GM21447 (cell line): ENCODE results near the gene KRTAP4-5.
"Not testable (repeated sequence)": the region's sequence is repeated elsewhere in the genome, so short reads cannot be mapped to it uniquely, and the experiment has no call there.

ENCODE experiments used
- ATAC-seq: cut with Tn5 transposase; IDR thresholded peaks from one replicate; pipeline ENCODE4 v1.9.1; 2021; ENCODE audit not compliant: unreplicated experiment

The KRTAP4-5 gene

DNA sequence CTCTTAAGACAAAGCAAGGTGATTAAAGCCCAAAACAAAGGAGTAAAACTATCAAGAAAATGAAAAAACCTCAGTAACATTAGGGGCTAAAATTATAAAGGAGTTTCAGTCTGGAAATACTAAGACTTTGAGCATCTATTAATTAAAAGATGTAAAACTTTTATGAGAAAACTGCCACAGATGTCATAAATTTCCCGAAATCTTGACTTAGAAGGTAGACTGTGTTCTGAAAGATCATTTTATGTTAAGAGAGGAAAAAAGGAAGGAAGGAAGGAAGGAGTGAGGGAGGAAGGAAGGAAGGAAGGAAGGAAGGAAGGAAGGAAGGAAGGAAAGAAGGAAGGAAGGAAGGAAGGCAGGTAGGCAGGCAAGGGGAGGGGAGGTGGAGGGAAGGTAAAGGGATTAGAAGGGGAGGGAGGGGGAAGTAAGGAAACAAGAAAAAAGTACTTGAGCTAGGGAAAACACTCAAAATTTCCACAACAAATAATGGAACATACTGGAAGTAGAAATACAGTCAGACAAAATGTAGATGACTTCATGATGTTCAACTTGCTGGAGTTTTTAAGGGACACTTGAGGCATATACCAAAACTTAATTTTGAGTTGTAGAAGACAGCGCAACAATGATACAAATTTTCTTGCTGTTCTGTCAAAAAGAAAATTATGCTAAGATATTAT lies 2.0 kb downstream of the KRTAP4-5 start:
- ATAC-seq, result no peak

DNA sequence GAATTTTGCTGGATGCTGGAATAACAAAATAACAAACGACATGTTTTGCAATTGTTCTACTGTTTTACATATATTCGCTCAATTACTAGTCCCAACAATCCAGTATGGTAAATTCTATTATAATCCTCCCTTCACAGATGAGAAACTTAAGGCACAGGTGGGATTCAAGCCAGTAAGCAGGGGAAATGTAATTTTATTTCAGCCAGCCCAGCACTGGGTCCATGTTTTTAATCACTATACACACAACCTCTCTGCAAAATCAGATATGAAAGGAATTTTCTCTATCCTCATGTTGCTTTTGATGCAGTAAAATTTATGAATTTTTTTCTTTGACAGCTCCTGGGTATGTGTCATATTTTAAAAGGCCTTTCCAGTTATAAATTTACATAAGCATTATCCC lies 4.4 kb downstream of the KRTAP4-5 start:
- ATAC-seq, result no peak

DNA sequence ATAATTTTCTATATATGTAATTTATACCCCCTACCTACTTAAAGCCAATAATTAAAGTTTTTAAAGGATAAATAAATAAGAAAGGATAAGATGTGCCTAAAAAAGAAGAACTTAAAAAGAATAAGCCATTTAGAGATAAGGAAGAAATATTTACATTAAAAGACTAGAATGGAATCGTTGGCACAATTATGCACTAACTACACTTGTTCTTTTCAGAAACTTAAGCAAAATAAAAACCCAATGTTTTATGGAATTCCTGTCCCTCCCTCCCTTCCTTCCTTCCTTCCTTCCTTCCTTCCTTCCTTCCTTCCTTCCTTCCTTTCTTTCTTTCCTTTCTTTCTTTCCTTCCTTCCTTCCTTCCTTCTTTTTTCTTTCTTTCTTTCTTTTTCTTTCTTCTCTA lies 4.8 kb downstream of the KRTAP4-5 start:
- ATAC-seq, result no peak

GRCh38 chr17:41141361-41141760 lies 8.3 kb downstream of the KRTAP4-5 start:
- no peak for ATAC-seq

GRCh38 chr17:41140360-41141131 lies 9.1 kb downstream of the KRTAP4-5 start, which contains the start of gene KRTAP4-6:
Gene KRTAP4-6 (minus strand): TSS chr17:41140544. CDS start chr17:41140487, 57 bp downstream.
- no peak for ATAC-seq

GRCh38 chr17:41139865-41140264 lies 9.8 kb downstream of the KRTAP4-5 start:
- not testable (repeated sequence) for ATAC-seq

GRCh38 chr17:41133880-41134735 lies 15.5 kb downstream of the KRTAP4-5 start:
- ATAC-seq, result no peak

DNA sequence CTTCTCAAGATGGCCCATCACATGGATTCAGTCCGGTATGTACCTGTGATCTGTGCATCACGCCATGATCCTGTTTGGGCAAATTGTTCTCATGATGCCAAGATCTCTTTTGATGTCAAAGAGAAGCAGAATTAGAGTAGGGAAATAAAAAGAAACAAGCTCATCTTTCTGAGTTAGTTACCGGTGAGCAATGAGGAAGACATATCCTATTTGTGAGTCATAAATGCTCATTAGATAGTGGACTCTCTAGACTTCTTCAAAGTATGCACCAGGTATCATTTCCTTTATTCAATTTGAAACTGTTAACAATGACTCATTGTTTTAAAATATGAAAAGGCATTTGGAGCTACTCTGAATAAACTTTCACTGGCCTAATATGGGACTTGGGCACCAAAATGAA lies 17.6 kb downstream of the KRTAP4-5 start:
- ATAC-seq, result no peak

- ATAC-seq, result no peak
Observed at GRCh38 chr17:41127371-41127770, 22.3 kb downstream of the KRTAP4-5 start.

DNA sequence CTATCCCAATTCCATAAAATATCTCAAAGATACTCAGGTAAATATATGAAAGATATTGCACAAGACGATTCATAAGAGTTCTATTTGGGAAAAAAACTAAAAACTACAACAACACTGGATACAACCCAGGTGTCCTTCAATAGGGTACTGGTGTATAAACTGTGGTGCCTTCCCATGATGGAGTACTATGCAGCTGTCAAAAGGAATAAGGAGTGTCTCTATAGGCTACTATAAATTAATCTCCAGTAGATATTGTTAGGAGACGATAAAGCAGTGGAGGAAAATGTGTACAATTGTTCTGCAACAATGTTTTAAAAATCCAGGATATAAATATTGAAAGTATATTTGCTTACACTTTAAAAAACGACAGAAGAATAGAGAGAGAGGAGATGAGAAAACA lies 23.2 kb downstream of the KRTAP4-5 start:
- no peak for ATAC-seq

- ATAC-seq, result no peak
Observed at GRCh38 chr17:41125064-41125463, 24.6 kb downstream of the KRTAP4-5 start.

DNA sequence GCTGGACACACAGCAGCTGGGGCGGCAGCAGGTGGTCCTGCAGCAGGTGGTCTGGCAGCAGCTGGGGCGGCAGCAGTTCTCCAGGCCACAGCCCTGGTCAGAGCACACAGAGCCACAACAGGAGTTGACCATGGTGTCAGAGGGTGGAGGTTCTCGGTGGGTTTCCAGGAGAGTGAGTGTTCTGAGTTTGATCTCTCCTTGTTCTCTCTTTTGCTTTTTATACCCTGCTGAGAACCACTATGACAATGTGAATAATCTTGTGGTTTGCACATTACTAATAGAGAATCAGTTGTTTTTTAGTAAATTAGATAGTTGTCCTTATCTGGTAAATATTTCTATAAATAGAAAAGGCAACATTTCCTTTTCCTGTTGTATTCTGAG lies 25.6 kb downstream of the KRTAP4-5 start, which contains the start of gene KRTAP4-12:
Gene KRTAP4-12 (minus strand): TSS at position 192 of the 381 bp plus-strand sequence. CDS start 60 bp downstream, at position 132.
- ATAC-seq, result not testable (repeated sequence)

GRCh38 chr17:41123292-41123990 lies 26.2 kb downstream of the KRTAP4-5 start:
- ATAC-seq, result not testable (repeated sequence)

GRCh38 chr17:41121742-41122141 lies 27.9 kb downstream of the KRTAP4-5 start:
- ATAC-seq, result no peak

GRCh38 chr17:41119696-41120690 lies 29.6 kb downstream of the KRTAP4-5 start:
- not testable (repeated sequence) for ATAC-seq

GRCh38 chr17:41118721-41119120 lies 30.9 kb downstream of the KRTAP4-5 start:
- ATAC-seq, result no peak

DNA sequence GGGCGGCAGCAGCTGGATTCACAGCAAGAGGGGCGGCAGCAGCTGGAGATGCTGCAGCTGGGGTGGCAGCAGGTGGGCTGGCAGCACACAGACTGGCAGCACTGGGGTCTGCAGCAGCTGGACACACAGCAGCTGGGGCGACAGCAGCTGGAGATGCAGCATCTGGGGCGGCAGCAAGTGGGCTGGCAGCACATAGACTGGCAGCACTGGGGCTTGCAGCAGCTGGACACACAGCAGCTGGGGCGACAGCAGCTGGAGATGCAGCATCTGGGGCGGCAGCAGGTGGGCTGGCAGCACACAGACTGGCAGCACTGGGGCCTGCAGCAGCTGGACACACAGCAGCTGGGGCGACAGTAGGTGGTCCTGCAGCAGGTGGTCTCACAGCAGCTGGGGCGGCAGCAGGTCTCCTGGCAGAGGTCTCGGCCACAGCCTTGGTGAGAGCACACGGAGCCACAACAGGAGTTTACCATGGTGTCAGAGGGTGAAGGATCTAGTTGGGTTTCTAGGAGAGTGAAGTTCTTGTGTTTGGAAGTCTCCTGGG lies 31.7 kb downstream of the KRTAP4-5 start, which contains the start of gene KRTAP4-11:
Gene KRTAP4-11 (minus strand): TSS at position 528 of the 541 bp plus-strand sequence. CDS start 58 bp downstream, at position 470.
- not testable (repeated sequence) for ATAC-seq

- ATAC-seq, result no peak
Observed at GRCh38 chr17:41116297-41116696, 33.3 kb downstream of the KRTAP4-5 start.
